ENCODE data around the gene ZCCHC7.
"Not testable (repeated sequence)": the region's sequence is repeated elsewhere in the genome, so short reads cannot be mapped to it uniquely, and the experiment has no call there.

Gene ZCCHC7

GRCh38 chr9:37295796-37296195, 175.4 kb downstream of the ZCCHC7 start:
- no peaks in the 10 kb centered on the region for H3K9me3 ChIP-seq (ENCODE audit: control insufficient read depth, low read length)
- H3K36me3 ChIP-seq (ENCODE audit: control insufficient read depth, insufficient read depth, low read length) = no peaks in the 10 kb centered on the region
- no peaks in the 10 kb centered on the region for H3K27me3 ChIP-seq (ENCODE audit: control insufficient read depth, insufficient read depth, low read length)
- H3K4me1 ChIP-seq (ENCODE audit: control insufficient read depth, insufficient read depth, low read length) = no peaks in the 10 kb centered on the region
- no peak overlapping the region for H3K9ac ChIP-seq (ENCODE audit: low read length)
- H3K4me3 ChIP-seq (ENCODE audit: low read length) = no peak overlapping the region

GRCh38 chr9:37297592-37297991, 177.2 kb downstream of the ZCCHC7 start:
- Histone ChIP-seq H3K9me3 (ENCODE audit: control insufficient read depth, low read length) (no peaks in the 10 kb centered on the region), H3K36me3 (ENCODE audit: control insufficient read depth, insufficient read depth, low read length) (no peaks in the 10 kb centered on the region), H3K4me3 (ENCODE audit: low read length) (no peak overlapping the region), H3K9ac (ENCODE audit: low read length) (no peak overlapping the region), H3K4me1 (ENCODE audit: control insufficient read depth, insufficient read depth, low read length) (no peaks in the 10 kb centered on the region), H3K27me3 (ENCODE audit: control insufficient read depth, insufficient read depth, low read length) (no peaks in the 10 kb centered on the region)

- H3K9ac ChIP-seq (ENCODE audit: low read length) = no peak overlapping the region
- H3K27me3 ChIP-seq (ENCODE audit: control insufficient read depth, insufficient read depth, low read length) = no peaks in the 10 kb centered on the region
- H3K9me3 ChIP-seq (ENCODE audit: control insufficient read depth, low read length) = no peaks in the 10 kb centered on the region
- H3K4me1 ChIP-seq (ENCODE audit: control insufficient read depth, insufficient read depth, low read length) = no peaks in the 10 kb centered on the region
- no peak overlapping the region for H3K4me3 ChIP-seq (ENCODE audit: low read length)
- no peaks in the 10 kb centered on the region for H3K36me3 ChIP-seq (ENCODE audit: control insufficient read depth, insufficient read depth, low read length)
Measured at GRCh38 chr9:37300620-37301019, 180.2 kb downstream of the ZCCHC7 start.

DNA sequence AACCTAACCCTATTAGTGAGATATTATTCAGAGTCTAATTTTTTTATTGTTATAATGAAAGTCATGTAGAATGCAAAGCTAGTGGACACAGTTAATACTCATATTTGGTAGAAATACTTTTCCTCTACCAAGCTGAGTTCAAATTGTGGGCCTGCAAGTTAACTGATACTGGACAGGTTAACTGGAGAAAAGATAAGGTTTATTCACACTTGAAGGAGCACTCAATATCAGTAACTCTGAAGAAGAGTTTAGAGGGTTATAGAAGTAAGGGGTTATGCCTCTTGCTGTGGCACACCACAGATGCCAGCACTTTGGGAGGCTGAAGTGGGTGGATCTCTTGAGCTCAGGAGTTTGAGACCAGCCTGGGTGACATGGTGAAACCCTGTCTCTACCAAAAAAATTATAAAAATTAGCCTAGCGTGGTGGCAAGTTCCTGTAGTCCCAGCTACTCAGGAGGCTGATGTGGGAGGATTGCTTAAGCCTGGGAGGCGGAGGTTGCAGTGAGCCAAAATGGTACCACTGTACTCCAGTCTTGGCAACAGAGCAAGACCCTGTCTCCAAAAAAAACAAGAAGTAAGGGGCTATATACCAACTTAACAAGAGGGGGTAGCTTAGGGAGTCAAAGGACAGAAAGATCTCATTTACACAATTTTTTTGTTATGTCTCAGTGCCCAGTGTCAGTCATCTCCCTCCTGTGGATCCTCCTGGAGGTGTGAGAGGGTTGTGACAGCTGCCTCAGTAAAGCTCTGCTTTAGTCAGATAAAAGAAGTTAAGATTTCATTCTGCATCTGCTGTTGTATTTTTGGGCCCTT, 180.9 kb downstream of the ZCCHC7 start:
- Histone ChIP-seq H3K4me1 (ENCODE audit: control insufficient read depth, insufficient read depth, low read length) (no peaks in the 10 kb centered on the region), H3K9ac (ENCODE audit: low read length) (no peak overlapping the region), H3K9me3 (ENCODE audit: control insufficient read depth, low read length) (no peaks in the 10 kb centered on the region), H3K27me3 (ENCODE audit: control insufficient read depth, insufficient read depth, low read length) (no peaks in the 10 kb centered on the region), H3K36me3 (ENCODE audit: control insufficient read depth, insufficient read depth, low read length) (no peaks in the 10 kb centered on the region), H3K4me3 (ENCODE audit: low read length) (no peak overlapping the region)

GRCh38 chr9:37301854-37302172, 181.4 kb downstream of the ZCCHC7 start:
- H3K27me3 ChIP-seq (ENCODE audit: control insufficient read depth, insufficient read depth, low read length) = no peaks in the 10 kb centered on the region
- H3K9ac ChIP-seq (ENCODE audit: low read length) = no peak overlapping the region
- H3K36me3 ChIP-seq (ENCODE audit: control insufficient read depth, insufficient read depth, low read length) = no peaks in the 10 kb centered on the region
- H3K9me3 ChIP-seq (ENCODE audit: control insufficient read depth, low read length) = no peaks in the 10 kb centered on the region
- H3K4me3 ChIP-seq (ENCODE audit: low read length) = no peak overlapping the region
- no peaks in the 10 kb centered on the region for H3K4me1 ChIP-seq (ENCODE audit: control insufficient read depth, insufficient read depth, low read length)

GRCh38 chr9:37302277-37302676, 181.9 kb downstream of the ZCCHC7 start:
- Histone ChIP-seq H3K9me3 (ENCODE audit: control insufficient read depth, low read length) (no peaks in the 10 kb centered on the region), H3K36me3 (ENCODE audit: control insufficient read depth, insufficient read depth, low read length) (no peaks in the 10 kb centered on the region), H3K4me3 (ENCODE audit: low read length) (no peak overlapping the region), H3K9ac (ENCODE audit: low read length) (no peak overlapping the region), H3K27me3 (ENCODE audit: control insufficient read depth, insufficient read depth, low read length) (no peaks in the 10 kb centered on the region), H3K4me1 (ENCODE audit: control insufficient read depth, insufficient read depth, low read length) (no peaks in the 10 kb centered on the region)

DNA sequence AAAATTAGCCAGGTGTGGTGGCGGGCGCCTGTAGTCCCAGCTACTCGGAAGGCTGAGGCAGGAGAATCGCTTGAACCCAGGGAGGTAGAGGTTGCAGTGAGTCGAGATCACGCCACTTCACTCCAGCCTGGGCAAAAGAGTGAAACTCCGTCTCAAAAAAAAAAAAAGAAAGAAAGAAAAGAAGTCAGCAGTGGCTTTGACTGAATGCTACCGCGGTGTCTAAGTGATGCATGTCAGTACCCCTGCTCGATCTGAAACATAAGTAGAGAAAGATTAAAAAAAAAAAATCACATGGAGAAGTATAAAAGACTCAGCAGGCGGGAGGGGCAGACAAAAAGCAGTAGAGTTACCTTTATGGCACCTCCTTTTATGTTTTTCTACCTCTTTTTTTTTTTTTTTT, 182.9 kb downstream of the ZCCHC7 start:
- not testable (repeated sequence) for H3K36me3 ChIP-seq (ENCODE audit: control insufficient read depth, insufficient read depth, low read length); H3K4me3 ChIP-seq (ENCODE audit: low read length); H3K27me3 ChIP-seq (ENCODE audit: control insufficient read depth, insufficient read depth, low read length); H3K9ac ChIP-seq (ENCODE audit: low read length); H3K4me1 ChIP-seq (ENCODE audit: control insufficient read depth, insufficient read depth, low read length); H3K9me3 ChIP-seq (ENCODE audit: control insufficient read depth, low read length)

DNA sequence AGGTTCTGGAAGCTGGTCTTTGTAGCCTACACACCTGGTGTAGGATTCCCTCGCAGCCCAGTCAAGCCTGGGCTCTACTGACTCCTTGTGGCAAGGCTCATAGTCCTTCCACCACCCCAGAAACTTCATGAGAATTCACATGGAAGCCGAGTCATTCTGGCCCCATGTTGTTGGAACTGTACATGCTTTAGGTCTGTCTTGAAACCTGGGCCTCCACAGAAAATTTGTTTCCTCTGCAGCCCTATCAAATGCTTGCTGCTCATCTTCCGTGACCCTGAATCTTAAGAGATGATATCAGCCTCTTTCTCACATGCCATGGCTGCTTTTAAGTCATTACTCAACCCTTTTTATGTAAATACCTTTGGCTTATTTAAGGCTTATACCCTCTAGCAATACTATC, 188.8 kb downstream of the ZCCHC7 start:
- H3K4me1 ChIP-seq (ENCODE audit: control insufficient read depth, insufficient read depth, low read length) = no peaks in the 10 kb centered on the region
- no peaks in the 10 kb centered on the region for H3K27me3 ChIP-seq (ENCODE audit: control insufficient read depth, insufficient read depth, low read length)
- H3K36me3 ChIP-seq (ENCODE audit: control insufficient read depth, insufficient read depth, low read length) = no peaks in the 10 kb centered on the region
- no peaks in the 10 kb centered on the region for H3K9me3 ChIP-seq (ENCODE audit: control insufficient read depth, low read length)
- H3K9ac ChIP-seq (ENCODE audit: low read length) = no peak overlapping the region
- H3K4me3 ChIP-seq (ENCODE audit: low read length) = no peak overlapping the region

DNA sequence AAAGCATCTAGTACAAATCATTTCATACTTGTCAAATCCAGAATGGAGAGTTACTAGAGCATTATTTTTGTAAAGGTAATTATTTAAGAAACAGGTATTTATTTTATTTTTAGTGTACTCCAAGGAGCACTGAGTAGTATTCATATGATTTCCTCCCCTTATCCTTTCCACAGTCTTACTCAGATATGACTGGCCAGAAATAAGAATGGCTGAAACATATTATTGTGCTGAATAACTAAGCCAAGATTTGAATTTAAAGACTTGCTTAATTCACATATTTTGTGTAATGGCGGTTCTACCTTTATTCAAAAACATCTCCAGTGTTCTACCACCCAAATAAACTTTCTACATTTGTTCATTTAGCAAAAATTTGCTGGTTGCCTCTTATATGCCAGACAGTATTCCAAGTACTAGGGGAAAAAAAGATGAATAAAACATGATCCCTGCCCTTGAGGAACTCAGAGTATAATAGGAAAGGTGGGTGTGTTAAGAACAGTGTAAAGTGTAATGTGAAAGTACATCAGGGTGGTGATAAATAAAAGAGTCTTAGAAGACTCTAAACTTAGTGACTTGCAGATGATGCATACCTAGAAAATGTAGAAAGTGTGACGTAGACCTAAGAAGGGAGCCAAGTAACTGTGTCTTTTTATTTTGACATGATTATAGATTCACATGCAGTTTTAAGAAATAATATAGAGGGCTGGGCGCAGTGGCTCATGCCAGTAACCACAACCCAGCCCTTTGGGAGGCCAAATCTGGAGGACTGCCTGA, 191.7 kb downstream of the ZCCHC7 start:
- Histone ChIP-seq H3K36me3 (ENCODE audit: control insufficient read depth, insufficient read depth, low read length) (no peaks in the 10 kb centered on the region), H3K4me1 (ENCODE audit: control insufficient read depth, insufficient read depth, low read length) (no peaks in the 10 kb centered on the region), H3K9me3 (ENCODE audit: control insufficient read depth, low read length) (no peaks in the 10 kb centered on the region), H3K27me3 (ENCODE audit: control insufficient read depth, insufficient read depth, low read length) (no peaks in the 10 kb centered on the region), H3K4me3 (ENCODE audit: low read length) (no peak overlapping the region), H3K9ac (ENCODE audit: low read length) (no peak overlapping the region)

GRCh38 chr9:37324261-37324683, 203.9 kb downstream of the ZCCHC7 start:
- Histone ChIP-seq H3K4me1 (ENCODE audit: control insufficient read depth, insufficient read depth, low read length) (peaks cover 15% of the 10 kb centered on the region), H3K9me3 (ENCODE audit: control insufficient read depth, low read length) (no peaks in the 10 kb centered on the region), H3K27me3 (ENCODE audit: control insufficient read depth, insufficient read depth, low read length) (no peaks in the 10 kb centered on the region), H3K36me3 (ENCODE audit: control insufficient read depth, insufficient read depth, low read length) (no peaks in the 10 kb centered on the region), H3K4me3 (ENCODE audit: low read length) (no peak overlapping the region), H3K9ac (ENCODE audit: low read length) (no peak overlapping the region)

GRCh38 chr9:37324691-37325490, 204.5 kb downstream of the ZCCHC7 start:
- Histone ChIP-seq H3K4me3 (ENCODE audit: low read length) (no peak overlapping the region), H3K4me1 (ENCODE audit: control insufficient read depth, insufficient read depth, low read length) (peaks cover 15% of the 10 kb centered on the region), H3K27me3 (ENCODE audit: control insufficient read depth, insufficient read depth, low read length) (no peaks in the 10 kb centered on the region), H3K36me3 (ENCODE audit: control insufficient read depth, insufficient read depth, low read length) (no peaks in the 10 kb centered on the region), H3K9me3 (ENCODE audit: control insufficient read depth, low read length) (no peaks in the 10 kb centered on the region), H3K9ac (ENCODE audit: low read length) (no peak overlapping the region)

DNA sequence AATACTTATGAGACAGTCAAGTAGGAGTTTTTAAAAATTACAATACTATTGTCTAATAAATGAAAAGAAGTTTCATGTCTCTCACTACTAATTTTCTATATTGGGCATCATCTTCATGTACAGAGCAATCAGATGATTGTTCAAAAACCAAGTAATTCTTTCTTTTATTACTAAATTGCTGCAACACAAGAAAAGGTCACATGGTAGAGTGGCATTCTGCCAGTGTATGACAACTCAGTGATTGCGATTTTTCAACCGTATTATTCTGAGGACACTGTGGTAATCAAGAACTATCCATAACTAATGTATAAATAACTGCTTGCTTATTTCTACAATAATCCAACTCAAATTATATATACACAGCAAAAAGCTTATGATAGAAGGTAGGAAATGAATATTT, 205.4 kb downstream of the ZCCHC7 start:
- H3K9me3 ChIP-seq (ENCODE audit: control insufficient read depth, low read length) = no peaks in the 10 kb centered on the region
- H3K27me3 ChIP-seq (ENCODE audit: control insufficient read depth, insufficient read depth, low read length) = no peaks in the 10 kb centered on the region
- H3K4me3 ChIP-seq (ENCODE audit: low read length) = no peak overlapping the region
- no peaks in the 10 kb centered on the region for H3K36me3 ChIP-seq (ENCODE audit: control insufficient read depth, insufficient read depth, low read length)
- H3K4me1 ChIP-seq (ENCODE audit: control insufficient read depth, insufficient read depth, low read length) = peaks cover 15% of the 10 kb centered on the region
- H3K9ac ChIP-seq (ENCODE audit: low read length) = no peak overlapping the region
